ENCODE measurements around the gene CAPN15.

The CAPN15 gene

GRCh38 chr16:580141-580945 is 52.8 kb downstream of the CAPN15 start:
- DNase-seq, result no peak

DNA sequence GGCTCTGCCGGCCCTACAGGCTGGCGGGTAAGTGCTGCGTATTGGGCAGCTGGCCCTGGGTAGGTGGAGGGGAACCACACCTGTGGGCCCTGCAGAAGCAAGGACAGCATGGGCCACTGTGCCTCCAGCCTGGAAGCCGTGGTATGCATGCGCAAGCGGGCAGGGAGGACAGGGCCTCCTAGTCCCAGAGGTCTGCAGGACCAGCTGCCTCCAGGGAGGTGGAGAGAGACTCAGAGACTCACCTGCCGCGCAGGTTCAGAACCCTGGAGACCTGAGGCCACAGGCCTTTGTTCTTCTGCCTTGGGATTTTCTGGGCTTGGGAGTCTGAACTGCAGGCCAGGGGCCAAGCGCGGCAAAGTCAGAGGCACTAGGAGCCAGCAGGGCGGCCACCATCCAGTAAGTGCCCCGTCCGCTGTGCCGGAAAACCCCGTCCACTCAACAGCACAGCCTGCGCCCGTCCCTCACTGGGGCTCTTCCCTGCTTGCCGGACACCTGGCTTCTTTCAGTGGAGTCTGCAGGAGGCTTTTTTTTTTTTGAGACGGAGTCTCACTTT is 53.5 kb downstream of the CAPN15 start:
- no peak for DNase-seq

DNA sequence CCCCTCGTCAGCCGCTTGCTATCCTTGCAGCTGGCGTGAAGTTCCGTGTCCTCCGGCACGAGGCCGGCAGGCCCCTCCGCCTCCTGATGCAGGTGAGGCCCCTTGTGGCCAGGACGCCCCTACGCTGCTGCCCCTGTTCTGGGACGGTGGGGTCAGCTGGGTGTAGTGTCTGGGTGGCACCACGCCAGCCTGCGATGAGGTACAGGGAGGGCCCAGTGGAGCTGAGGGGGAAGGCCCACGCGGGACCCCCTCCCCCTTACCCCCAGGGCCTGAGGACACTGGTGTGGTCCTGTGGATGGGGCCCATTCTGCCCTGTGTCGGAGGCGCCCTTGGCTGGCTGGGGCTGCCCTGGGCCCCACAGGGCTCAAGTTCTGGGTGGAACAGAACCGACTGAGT is 54.7 kb downstream of the CAPN15 start:
- no peak for DNase-seq

- no peak for DNase-seq
Observed at GRCh38 chr16:582614-583331, 55.3 kb downstream of the CAPN15 start.

- DNase-seq, result no peak
Observed at GRCh38 chr16:583470-583814, 55.9 kb downstream of the CAPN15 start.

DNA sequence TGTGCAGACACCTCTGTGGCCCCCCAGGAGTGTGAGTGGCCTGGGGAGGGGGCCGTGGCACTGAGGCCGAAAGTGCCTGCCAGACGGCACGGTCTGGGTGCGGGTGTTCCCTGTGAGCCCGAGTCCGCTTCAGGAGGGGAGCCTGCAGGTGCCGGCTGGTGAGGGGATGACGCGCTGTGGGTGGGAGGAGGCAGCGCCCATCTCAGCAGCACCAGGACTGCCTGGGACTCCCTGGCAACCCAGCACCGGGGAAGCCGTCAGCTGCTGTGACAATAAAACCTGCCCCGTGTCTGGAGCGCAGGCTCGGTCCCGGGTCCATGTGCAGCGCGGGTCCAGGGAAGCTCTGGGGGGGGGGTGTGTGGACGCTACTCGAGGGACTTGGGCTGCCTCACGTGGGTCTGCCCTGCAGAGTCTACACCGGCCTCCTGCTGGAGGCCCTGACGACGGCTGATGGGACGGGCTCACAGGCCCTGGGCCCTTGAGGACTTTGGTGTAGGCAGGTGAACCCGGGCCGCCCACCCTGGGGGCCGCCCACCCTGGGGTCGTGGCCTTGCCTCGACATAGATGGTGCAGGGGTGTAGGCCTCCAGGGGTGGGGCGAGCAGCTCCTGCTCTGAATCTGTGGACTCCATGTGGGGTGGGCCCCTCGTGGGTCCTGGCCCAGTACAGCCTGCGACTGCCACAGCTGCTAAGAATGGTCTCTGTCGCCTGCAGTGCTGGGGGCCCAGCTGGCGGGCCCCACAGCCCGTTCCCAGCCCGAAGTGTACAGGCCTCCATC is 56.5 kb downstream of the CAPN15 start:
- DNase-seq, result no peak

GRCh38 chr16:585351-585750 is 57.8 kb downstream of the CAPN15 start:
- no peak for DNase-seq

- DNase-seq, result no peak
Observed at GRCh38 chr16:586047-586644, 58.6 kb downstream of the CAPN15 start.

GRCh38 chr16:586645-587590 is 59.4 kb downstream of the CAPN15 start:
- DNase-seq, result no peak

GRCh38 chr16:588639-588888 is 61.1 kb downstream of the CAPN15 start:
- peak in 1 of 2 experiments; percentile 65 for DNase-seq

GRCh38 chr16:588889-589657 is 61.6 kb downstream of the CAPN15 start:
- peak; percentile 95 to 98 for DNase-seq

DNA sequence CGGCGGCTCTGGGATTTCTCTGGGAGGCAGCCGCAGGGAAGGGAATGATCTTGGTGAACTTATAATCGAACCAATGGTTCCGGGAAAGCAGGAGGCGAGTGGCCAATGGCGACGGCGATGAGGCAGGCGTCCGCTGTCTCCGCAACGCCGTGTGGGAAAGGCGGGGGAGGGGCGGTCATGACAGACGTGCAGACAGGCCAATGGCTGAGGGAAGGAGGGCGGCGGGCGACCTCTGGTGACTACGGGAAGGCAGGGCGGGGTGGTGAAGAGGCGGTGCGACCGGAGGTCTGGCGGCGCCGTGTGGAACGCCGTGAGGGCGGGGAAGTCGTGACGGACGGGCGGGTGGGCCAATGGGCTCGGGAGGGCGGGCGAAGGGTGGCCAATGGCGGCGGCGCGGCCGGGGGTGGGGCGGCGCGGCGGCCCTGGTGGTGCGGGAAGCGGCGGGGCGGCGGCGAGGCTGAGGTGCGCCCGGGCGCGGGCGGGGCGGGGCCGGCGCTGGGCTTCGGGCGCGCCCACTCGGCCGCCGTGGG is 62.2 kb downstream of the CAPN15 start, which contains the start of gene RAB40C:
Gene RAB40C, plus strand, starts transcription at position 409 of the 530 bp plus-strand sequence. CDS start 226 bp downstream, outside the sequence.
- peak; percentile 99 for DNase-seq

- DNase-seq, result no peak
Observed at GRCh38 chr16:590188-590814, 62.8 kb downstream of the CAPN15 start.

GRCh38 chr16:590815-591200 is 63.3 kb downstream of the CAPN15 start:
- no peak for DNase-seq

DNA sequence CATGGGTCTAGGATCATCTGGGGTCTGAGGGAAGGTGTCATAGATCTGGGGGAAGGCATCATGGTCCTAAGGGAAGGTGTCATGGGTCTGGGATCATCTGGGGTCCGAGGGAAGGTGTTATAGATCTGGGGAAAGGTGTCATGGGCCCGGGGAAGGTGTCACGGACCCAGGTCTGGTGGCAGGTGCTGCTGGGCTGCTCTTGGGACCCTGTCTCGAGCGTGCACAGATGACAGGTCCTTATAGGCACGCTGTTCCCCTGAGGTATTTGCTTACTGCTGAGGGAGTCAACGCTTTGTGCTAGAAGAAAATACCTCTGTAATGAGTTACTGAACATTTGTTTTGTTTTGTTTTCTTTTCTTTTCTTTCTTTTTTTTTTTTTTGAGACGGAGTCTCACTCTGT is 63.7 kb downstream of the CAPN15 start:
- no peak for DNase-seq

GRCh38 chr16:591892-592517 is 64.5 kb downstream of the CAPN15 start:
- no peak for DNase-seq

DNA sequence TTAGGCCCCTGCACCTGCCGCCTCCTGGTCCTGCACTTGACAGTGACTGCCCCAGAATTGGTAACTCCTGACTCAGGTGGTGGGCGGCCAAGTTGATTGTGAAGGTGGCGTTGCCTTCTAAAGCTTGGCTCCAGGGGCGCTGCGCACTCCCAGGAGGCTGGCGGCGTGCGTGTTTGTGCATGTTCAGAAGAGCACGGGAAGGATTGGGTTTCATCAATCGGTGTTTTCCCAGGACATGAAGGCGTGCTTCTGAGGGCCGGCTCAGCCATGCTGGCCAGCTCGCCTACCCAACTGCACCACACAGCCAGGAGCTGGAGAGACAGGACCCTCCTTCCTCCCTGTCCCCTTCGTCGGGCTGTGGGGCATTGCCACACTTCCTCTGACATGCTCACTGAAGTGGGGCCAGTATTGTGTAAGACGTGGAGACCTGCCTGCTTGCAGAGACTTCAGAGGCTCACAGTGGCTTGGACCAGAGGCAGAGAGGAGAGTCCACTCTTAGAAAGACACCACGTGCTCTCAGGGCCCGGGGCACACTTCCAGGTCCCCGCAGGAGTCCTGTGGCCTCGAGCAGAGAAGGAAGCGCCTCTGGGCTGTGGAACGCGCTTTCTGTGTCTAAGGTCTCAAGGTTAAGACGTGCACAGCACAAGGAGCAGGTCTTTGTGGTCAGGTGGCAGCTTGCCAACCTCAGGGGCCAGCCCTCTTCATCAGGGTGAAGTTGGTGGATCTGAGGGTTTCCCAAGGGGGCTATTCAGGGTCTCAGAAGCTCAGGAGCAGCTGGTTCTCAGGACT is 65.2 kb downstream of the CAPN15 start:
- DNase-seq, result no peak

DNA sequence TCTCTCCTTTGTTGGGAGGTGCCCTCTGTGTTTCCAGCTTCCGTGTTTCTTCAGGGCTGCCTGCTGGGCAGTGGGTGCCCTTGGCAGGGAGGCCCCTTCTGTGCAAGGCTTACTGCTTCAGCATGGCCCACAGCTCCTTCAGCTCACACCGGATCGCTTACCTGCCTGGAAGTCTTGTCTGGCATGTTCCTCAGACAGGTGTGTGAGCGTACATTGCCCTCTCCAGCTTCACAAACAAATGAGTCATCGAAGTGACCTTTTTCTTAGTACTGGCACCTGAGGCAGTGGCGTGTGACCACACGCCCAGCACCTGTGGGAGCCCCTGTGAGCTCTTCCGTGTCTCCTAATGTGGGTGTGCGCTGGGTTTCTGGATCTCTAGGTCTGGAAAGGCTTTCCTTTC is 65.9 kb downstream of the CAPN15 start:
- no peak for DNase-seq

DNA sequence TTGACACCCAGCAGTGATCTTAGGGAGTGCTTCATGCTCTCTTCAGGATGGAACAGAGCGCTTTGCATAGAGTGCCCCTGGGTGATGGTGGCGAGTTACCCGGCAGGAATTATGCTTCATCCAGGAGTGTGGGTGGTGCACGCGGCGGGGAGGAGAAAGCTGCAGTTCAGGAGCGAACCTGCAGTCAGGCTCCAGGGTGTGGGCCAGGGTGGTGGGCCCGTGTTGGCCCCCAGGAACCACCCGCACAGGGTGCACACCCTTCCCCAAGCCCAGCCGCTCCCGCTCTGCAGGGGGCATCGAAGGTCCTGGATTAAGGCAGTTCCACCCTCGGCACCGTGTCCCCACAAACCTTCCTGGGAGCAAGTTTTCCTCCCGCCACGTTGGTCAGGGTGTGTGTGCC is 66.3 kb downstream of the CAPN15 start:
- no peak for DNase-seq

Measured in stimulated activated CD4-positive, alpha-beta T cell treated with anti-CD3 and anti-CD28 coated beads, Interleukin-4, amount 100 ng/mL, for 4 hours (primary cell).